D721Med (cell line): ENCODE data around the gene GHRH.

Experiments used
- DNase-seq: peaks from one replicate; pipeline ENCODE4 v3.0.0; 2011; ENCODE audit warnings: low spot score; ENCODE audit not compliant: insufficient read length
- FAIRE-seq: peaks from 2 replicates; lab custom pipeline; 2011; peaks lifted over from hg19 to GRCh38; lab: Jason Lieb, UNC
- CTCF ChIP-seq: IDR thresholded peaks from 2 replicates; pipeline ENCODE4 v1.5.1; 2012; ENCODE audit warnings: mild to moderate bottlenecking, control low read depth; ENCODE audit not compliant: insufficient read depth; ENCODE audit errors: missing control alignments

The GHRH gene

GRCh38 chr20:37238935-37239451 lies 22.6 kb downstream of the GHRH start:
- no peak for TF ChIP-seq CTCF
- FAIRE-seq (no peak), DNase-seq (no peak)

GRCh38 chr20:37238426-37238825 lies 23.2 kb downstream of the GHRH start:
- FAIRE-seq: no peak
- TF ChIP-seq CTCF: no peak
- no peak for DNase-seq

GRCh38 chr20:37237656-37238055 lies 24.0 kb downstream of the GHRH start:
- TF ChIP-seq CTCF: no peak
- FAIRE-seq (no peak), DNase-seq (no peak)

GRCh38 chr20:37236462-37236861 lies 25.2 kb downstream of the GHRH start:
- DNase-seq (no peak), FAIRE-seq (no peak)
- TF ChIP-seq CTCF: no peak

GRCh38 chr20:37235065-37235464 lies 26.5 kb downstream of the GHRH start:
- FAIRE-seq: no peak
- no peak for TF ChIP-seq CTCF
- no peak for DNase-seq

GRCh38 chr20:37234254-37234581 lies 27.4 kb downstream of the GHRH start:
- no peak for DNase-seq
- FAIRE-seq: peak; percentile 63
- TF ChIP-seq CTCF: no peak

- no peak for FAIRE-seq
- TF ChIP-seq CTCF: no peak
- no peak for DNase-seq
These were observed 27.9 kb downstream of the GHRH start for GRCh38 chr20:37233548-37234253.
